HG02798 (cell line): Measurements from ENCODE around the gene NEU4.

Source experiments
- ATAC-seq: cut with Tn5 transposase; IDR thresholded peaks from one replicate; pipeline ENCODE4 v1.9.1; 2021; ENCODE audit warnings: mild to moderate bottlenecking; ENCODE audit not compliant: unreplicated experiment, poor library complexity

The NEU4 gene

DNA sequence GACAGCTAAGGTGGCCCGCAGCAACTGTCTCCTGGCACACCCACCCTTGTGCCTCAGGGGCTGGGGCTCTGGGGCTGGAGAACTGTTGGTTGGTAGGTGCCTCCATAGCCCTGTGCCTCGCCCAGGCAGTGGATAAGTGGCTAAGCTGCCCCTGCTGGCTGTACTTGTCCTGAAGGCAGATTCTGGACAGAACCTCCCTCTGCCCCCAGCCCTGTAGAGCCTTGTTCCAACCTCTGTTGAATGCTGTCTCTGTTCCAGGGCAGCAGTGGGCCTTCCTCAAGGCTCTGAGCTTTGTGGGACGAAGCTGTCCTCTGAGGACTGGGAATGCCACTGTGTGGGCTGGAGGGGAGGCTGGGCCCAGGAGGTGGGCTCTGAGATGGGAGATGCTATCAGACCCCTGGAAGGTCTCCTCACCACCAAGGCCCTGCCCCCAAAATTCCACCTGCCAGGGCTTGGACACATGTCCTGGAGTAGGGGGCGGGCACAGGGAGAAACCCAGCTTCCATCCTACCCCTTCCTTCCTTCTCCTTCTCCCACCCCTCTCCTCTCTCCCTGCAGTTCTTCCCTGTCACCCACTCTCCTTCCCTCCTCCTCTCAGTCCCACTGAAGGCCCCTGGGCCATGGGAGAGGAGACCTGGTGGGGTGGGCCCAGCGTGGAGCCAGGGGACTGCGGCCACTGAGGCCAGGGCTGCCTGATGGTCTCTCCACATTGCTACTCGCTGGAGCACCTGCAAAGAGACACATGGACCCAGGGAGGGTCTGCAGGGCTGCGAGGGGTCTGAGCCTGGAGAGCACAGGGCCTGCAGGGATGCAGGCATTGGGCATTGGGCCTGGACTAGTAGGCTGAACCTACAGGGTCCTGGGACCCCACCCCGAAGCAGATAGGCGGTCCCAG is 51.4 kb downstream of the NEU4 start:
- ATAC-seq: no peak

GRCh38 chr2:241861264-241861663 is 52.3 kb downstream of the NEU4 start:
- no peak for ATAC-seq

DNA sequence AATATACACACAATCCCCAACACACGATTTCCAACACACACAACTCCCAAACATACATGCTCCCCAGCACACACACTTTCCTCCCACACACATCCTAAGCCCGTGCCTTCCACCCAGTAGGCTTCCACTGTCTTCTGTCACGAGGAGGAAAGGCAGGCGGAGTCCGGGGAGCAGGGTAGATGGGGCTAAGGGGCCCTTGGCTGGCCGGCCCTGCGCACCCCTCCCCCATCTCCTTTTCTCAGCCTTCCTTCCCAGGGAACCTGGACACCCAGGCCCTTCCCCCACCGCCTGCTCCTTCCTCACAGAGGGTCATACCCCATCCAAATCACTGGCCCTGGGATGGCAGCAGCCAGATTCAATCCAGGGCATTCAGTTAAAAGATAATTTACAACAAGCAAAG is 53.1 kb downstream of the NEU4 start:
- no peak for ATAC-seq

- ATAC-seq: no peak
Observed at GRCh38 chr2:241862775-241863535, 54.0 kb downstream of the NEU4 start.

DNA sequence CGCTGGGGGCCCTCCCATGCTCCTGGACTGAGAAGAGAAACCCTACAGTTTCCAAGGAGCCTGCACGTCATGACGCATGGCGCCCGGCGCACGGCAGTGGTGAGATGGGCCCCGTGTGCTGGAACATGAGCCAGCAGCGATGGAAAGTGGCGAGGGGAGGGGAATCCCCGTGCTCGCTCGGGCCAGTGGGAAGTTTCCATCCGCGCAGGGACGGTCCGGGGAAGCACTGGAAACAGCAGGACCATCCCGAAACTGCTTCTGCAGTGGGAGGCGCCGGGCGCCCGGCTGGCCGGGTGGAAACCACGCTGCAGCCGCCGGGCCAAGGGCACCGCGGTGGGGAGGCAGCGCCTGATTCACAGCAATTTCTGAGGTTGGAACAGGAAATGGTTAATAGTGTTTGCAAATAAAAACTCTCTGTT is 54.6 kb downstream of the NEU4 start:
- ATAC-seq: peak; percentile 31

- no peak for ATAC-seq
Observed at GRCh38 chr2:241864168-241864849, 55.3 kb downstream of the NEU4 start.

- ATAC-seq: no peak
Observed at GRCh38 chr2:241864850-241865213, 55.8 kb downstream of the NEU4 start.

DNA sequence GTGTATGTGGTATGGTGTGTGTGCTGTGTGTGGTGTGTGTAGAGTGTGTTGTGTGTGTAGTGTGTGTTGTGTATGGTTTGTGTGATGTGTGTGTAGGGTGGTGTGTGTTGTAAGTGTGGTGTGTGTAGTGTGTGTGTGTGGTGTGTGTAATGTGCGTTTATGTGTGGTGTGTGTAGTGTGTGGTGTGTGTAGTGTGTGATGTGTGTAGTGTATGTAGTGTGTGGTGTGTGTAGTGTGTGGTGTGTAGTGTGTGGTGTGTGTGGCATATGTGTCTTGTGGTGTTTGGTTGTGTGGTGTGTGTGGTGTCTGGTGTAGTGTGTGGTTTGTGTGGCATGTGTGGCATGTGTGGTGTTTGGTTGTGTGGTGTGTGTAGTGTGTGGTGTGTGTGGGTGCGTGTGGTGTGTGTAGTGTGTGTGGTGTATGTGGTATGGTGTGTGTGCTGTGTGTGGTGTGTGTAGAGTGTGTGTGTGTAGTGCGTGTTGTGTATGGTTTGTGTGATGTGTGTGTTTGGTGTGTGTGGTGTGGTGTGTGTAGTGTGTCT is 56.5 kb downstream of the NEU4 start:
- no peak for ATAC-seq

GRCh38 chr2:241865957-241866789 is 57.2 kb downstream of the NEU4 start:
- ATAC-seq: no peak
